Midbrain (tissue), 1 donor: ENCODE measurements around the gene PCLO.
"Not testable (repeated sequence)": the region's sequence is repeated elsewhere in the genome, so short reads cannot be mapped to it uniquely, and the experiment has no call there.

ENCODE experiments used
- DNase-seq: peaks from one replicate; lab custom pipeline; 2025; lab: John Stamatoyannopoulos, UW

PCLO gene

GRCh38 chr7:82964150-82964882 lies 198.4 kb downstream of the PCLO start:
- no peak for DNase-seq

- no peak for DNase-seq
Observed at GRCh38 chr7:82961240-82961639, 201.4 kb downstream of the PCLO start.

GRCh38 chr7:82959528-82959927 lies 203.2 kb downstream of the PCLO start:
- DNase-seq: no peak

GRCh38 chr7:82957521-82957920 lies 205.2 kb downstream of the PCLO start:
- no peak for DNase-seq

DNA sequence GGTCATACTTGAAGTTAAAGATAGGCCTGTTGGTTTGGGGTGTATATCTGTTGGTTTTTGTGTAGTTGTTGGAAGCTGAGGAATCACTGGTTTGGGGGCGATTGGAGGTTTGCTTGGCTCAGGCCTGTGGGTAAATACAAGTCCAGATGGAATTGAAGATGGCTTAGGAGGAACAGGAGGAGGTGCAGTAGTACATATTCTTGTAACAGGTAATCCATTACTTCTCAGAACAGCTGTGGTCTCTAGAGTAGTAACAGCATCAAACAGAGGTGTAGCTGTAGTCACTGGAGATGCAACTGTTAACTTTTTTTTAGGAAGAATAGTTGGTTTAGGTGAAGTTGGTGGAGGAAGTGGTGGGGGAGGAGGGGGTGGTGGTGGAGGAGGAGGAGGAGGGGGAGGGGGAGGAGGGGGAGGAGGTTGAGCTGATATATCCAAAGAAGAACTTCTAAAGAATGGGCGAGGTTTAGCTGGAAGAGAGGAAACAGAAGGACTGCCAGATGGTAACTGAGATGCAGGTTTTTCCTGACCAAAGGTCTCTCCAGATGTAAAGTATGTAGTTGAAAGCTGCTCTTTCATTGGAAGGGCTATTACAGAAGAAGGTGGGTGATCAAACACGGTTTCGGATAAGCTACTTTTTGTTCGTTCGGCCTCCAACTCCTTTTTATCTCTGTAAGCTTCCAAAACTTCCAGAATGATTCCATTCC lies 209.2 kb downstream of the PCLO start:
- DNase-seq: no peak

DNA sequence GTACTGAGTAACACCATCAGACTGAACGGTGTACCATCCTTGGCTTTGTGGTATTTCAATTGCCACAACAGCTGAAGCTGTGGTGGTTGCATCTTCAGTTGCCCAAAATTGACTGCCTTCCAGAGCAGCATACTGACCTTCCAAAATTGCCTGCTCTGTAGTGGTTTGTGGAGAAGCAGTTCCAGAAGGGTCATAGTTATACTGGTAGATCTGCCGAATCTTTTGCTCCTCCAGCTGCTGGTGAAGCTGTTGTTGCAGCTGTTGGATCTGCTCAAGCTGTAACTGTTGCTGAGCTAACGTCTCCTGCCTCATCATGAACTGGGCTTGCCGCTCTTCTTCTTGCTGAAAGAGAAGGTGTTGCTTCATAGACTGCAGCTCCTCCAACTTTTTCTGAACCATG lies 212.2 kb downstream of the PCLO start:
- DNase-seq: no peak

- no peak for DNase-seq
Observed at GRCh38 chr7:82945480-82945879, 217.2 kb downstream of the PCLO start.

DNA sequence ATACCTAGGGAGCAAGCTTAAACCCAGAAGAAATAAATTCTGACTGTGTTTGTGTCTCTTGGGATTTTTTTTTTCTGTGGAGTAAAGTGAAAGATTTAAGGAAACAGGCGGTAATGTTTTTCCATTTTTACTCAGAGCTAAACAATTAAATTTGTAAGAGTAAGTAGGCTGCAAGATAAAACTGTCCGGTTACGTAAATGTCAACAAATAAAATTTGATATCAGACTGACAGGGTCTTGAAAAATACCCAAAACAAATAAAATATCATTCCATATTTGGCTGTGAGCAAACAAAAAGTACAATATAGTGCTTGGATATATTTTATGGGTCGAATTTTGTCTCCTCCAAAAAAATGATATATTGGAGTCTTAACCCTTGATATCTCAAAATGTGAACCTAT lies 217.6 kb downstream of the PCLO start:
- no peak for DNase-seq

DNA sequence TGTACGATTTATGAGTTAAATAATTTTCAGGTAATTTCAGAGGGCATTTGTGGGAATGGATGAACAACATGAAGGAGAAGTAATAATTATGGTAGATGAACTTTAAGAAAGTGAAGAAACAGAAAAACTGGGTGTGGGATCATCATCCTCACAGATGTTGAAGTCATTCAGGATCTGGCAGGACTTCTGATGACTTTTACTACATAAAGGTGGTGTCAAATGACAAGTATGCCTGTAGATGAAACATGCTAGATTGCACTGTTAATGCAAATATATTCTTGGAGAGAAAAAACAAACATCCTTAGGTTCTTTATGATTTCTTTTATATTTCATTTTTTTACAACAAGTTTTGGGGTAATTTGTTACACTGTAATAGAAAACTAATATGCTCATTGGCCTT lies 230.2 kb downstream of the PCLO start:
- no peak for DNase-seq

GRCh38 chr7:82926477-82926876 lies 236.2 kb downstream of the PCLO start:
- DNase-seq: no peak

DNA sequence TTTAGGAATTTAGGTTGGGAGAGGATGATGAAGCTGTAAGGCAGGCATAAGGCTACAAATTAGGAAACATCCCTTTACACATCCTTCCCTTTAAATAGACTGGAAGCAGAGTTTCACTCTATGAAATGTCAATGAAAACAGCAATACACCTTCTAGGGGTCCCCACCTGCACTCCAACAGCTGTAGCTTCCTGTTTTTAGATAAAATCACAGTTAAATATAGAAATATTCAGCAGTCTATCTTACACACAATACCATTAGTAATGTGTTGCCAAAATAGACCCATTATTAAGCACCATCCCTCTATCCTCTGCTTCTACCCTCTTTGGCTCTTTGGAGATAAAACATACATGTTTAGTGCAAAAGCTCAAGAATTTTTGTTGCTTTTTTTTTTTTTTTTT lies 237.4 kb downstream of the PCLO start:
- no peak for DNase-seq

GRCh38 chr7:82906502-82906901 lies 256.2 kb downstream of the PCLO start:
- DNase-seq: no peak

- DNase-seq: no peak
Observed at GRCh38 chr7:82904871-82905270, 257.8 kb downstream of the PCLO start.

GRCh38 chr7:82901098-82901497 lies 261.6 kb downstream of the PCLO start:
- not testable (repeated sequence) for DNase-seq

- DNase-seq: no peak
Observed at GRCh38 chr7:82897500-82897899, 265.2 kb downstream of the PCLO start.

DNA sequence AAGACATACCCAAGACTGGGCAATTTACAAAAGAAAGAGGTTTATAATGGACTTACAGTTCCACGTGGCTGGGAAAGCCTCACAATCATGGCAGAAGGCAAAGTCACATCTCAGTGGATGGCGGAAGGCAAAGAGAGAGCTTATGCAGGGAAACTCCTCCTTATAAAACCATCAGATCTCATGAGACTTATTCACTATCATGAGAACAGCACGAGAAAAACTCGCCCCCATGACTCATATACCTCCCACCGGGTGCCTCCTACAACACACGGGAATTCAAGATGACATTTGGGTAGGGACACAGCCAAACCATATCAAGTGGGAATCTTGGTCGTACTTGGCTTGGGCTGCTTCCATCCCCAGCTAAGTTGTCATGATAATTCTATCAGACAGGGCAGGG lies 268.3 kb downstream of the PCLO start:
- DNase-seq: not testable (repeated sequence)

DNA sequence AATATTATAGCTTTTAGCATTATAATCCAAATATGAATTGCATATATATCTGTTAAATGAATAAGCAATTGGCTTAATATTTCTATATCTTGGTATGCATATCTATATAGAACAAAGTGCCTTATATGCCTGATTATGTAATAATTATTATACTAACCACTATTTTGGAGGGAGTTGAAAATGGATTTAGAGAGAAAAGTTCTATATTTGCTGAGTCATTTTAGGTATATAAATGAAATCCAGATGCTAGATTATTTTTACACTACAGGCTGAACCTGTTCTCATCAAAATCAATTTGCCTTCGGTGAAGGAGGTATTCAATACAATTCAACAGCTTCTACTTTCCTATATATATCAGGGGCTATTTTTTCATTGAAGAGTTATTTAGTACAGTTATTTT lies 276.4 kb downstream of the PCLO start:
- DNase-seq: no peak

- DNase-seq: no peak
Observed at GRCh38 chr7:82865856-82866255, 296.8 kb downstream of the PCLO start.

- DNase-seq: no peak
Observed at GRCh38 chr7:82859106-82859850, 303.4 kb downstream of the PCLO start.

- DNase-seq: no peak
Observed at GRCh38 chr7:82851121-82851520, 311.6 kb downstream of the PCLO start.

GRCh38 chr7:82841828-82842227 lies 320.9 kb downstream of the PCLO start:
- no peak for DNase-seq

DNA sequence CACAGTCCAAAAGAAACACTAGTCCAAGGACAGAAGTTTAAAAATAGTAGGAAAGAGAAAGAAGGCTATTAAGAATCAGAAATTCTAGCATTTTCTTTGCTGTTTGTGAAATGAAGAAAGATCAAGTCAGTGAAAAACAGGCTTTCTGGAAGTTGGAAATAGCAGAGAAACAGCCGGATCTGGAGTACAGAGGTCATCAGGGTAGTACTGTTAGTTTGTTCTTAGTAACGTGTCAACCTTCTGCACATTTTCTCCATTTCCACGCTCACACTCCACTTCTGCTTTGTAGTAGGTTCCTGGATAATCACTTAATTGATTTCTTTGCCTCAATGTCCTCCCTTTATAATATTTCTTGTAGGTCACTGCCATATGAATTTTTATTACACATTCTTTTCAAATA lies 322.6 kb downstream of the PCLO start:
- DNase-seq: no peak

GRCh38 chr7:82839555-82839954 lies 323.1 kb downstream of the PCLO start:
- no peak for DNase-seq
